ENCODE data around the gene CBX4. TPM values are rescaled to one million over a fixed set of nuclear protein-coding genes. Genes with fewer than 3 reads are reported as not detected.

CBX4 gene
- total RNA-seq, 1 experiment from 2014 or later, result 6.2 TPM

DNA sequence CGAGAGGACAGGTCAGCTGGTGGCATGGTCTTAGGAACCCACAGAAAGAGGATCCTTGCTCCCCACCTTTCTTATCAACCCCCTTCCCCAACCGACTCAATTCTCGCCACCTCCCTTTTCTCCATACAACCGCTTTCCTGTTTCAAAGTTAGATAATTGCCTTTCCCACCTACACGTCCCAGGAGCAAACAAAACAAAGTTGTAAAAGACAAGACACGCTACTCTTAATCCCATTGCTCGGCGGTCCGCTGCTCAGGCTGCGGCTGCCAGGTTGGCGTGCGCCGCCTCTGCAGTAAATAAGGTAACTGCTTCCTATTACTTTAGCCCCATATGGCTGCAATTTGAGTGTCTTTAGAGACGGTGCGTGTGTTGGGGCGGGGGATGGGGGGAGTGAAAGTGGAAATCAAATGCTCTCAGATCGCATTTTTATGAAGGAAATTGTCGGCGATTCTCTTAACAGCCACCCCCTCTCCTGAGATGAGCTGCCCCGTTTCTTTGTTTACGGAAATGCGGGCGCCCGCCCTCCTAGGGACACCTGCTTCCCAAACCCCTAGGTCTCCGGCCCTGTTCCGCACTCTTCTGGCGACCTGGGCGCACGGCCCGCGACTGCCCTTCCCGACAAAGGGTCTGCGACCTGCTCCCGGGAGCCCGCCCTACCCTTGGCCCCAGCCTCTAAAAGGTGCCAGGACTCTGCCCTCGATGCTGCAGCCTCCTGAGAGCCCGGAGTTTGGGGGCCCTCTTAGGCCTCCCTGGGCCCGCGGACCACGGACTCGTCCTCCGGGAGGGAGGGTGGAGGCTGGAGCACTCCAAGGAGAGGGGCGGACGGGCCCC lies 38.7 kb downstream of the CBX4 start:
- H4K91ac ChIP-seq (ENCODE audit: insufficient read length, low read depth, low read length), result no peak overlapping the region
- no peaks in the 10 kb centered on the region for H3K79me1 ChIP-seq (ENCODE audit: insufficient read depth, low read depth, low read length, poor library complexity, severe bottlenecking)
- peaks cover 40 to 54% of the 10 kb centered on the region in 2 experiments for H3K4me1 Mint-ChIP-seq
- no peaks in the 10 kb centered on the region for H3K4me1 ChIP-seq (ENCODE audit: insufficient read depth, low read length)
- no peak overlapping the region for H2BK120ac ChIP-seq (ENCODE audit: low read depth, low read length, poor library complexity, severe bottlenecking)
- TF ChIP-seq CTCF (conservative IDR thresholded peaks at IDR 0.05), result no peak
- H4K8ac ChIP-seq (replicated peaks; ENCODE audit: insufficient read length, low read depth, low read length), result no peak overlapping the region
- H3K9ac ChIP-seq (ENCODE audit: extremely low read depth, insufficient read length, low read length), result no peak overlapping the region
- no CpG with 5 or more reads among the region's 44 CpGs for WGBS (ENCODE audit: extremely low coverage, insufficient read length, low lambda C conversion rate)
- no peak overlapping the region for H3K56ac ChIP-seq (ENCODE audit: insufficient read length, low read depth, low read length)
- DNase-seq, result peak; percentile 93
- no peak overlapping the region for H3K14ac ChIP-seq (ENCODE audit: insufficient read depth, low read length)
- H3K4ac ChIP-seq (ENCODE audit: low read depth, low read length), result no peak overlapping the region
- H3K27me3 ChIP-seq (ENCODE audit: insufficient read depth, low read length), result peaks cover 80% of the 10 kb centered on the region
- no peak overlapping the region for H3T11ph ChIP-seq (ENCODE audit: low read length)
- no peak overlapping the region for H3K23ac ChIP-seq (ENCODE audit: insufficient read length, low read depth, low read length)
- H3K79me2 ChIP-seq (ENCODE audit: insufficient read depth, low read length), result no peaks in the 10 kb centered on the region
- H2AFZ ChIP-seq (ENCODE audit: low read length), result no peak overlapping the region
- H3K4me2 ChIP-seq (ENCODE audit: insufficient read depth, insufficient read length, low read length), result peak overlapping the region; percentile 4
- peaks cover 12% of the 10 kb centered on the region for H3K23me2 ChIP-seq (ENCODE audit: insufficient read length, low read depth, low read length, poor library complexity, severe bottlenecking)
- peaks cover 4 to 15% of the 10 kb centered on the region in 2 experiments; a peak in 4 of 5 replicates for H3K9me3 Mint-ChIP-seq
- H3K27me3 Mint-ChIP-seq (ENCODE audit: low read depth), result peaks cover 92% of the 10 kb centered on the region
- H3K27ac ChIP-seq (ENCODE audit: insufficient read length, low read depth, low read length), result no peak overlapping the region
- H3K36me3 Mint-ChIP-seq (ENCODE audit: insufficient read depth in 1 of 3, low read depth in 3 of 3), result peaks cover 0 to 1% (median 0%) of the 10 kb centered on the region in 3 experiments; a peak in 1 of 7 replicates
- no peak overlapping the region for H2BK12ac ChIP-seq (ENCODE audit: insufficient read length, low read depth, low read length)
- H2BK5ac ChIP-seq (ENCODE audit: insufficient read length, low read length), result no peak overlapping the region
- H2BK20ac ChIP-seq (ENCODE audit: low read depth, low read length, poor library complexity, severe bottlenecking), result no peak overlapping the region
- H4K20me1 ChIP-seq (ENCODE audit: control insufficient read depth, insufficient read depth, insufficient read length), result no peaks in the 10 kb centered on the region
- no peak overlapping the region for H2BK15ac ChIP-seq (ENCODE audit: low read depth, low read length)
- H3K4me3 Mint-ChIP-seq, result peak overlapping the region; percentile 42 to 57
- no peaks in the 10 kb centered on the region for H3K9me3 ChIP-seq (ENCODE audit: control insufficient read depth, low read depth, low read length)
- H2AK5ac ChIP-seq (ENCODE audit: insufficient read length, low read length), result no peak overlapping the region
- no peak overlapping the region; a peak in 1 of 7 replicates for H3K27ac Mint-ChIP-seq
- H3K18ac ChIP-seq (ENCODE audit: insufficient read length, low read depth, low read length), result no peak overlapping the region
- H4K5ac ChIP-seq (ENCODE audit: insufficient read length, low read depth, low read length), result no peak overlapping the region

Data from H9 (cell line).